Mucosa of rectum (tissue), 2 donors: ENCODE data around the gene MTG1.
"Not testable (repeated sequence)": the region's sequence is repeated elsewhere in the genome, so short reads cannot be mapped to it uniquely, and the experiment has no call there.

ENCODE experiments used
- H3K27ac ChIP-seq, 2 donors: one replicate each; pipeline ENCODE4 v1.7.0; 2013; ENCODE audit warnings: inconsistent platforms in 2 of 2, low read depth in 2 of 2, low read length in 2 of 2
- H3K27me3 ChIP-seq, 2 donors: one replicate each; pipeline ENCODE4 v1.7.0; 2013; ENCODE audit warnings: low read length in 2 of 2; ENCODE audit not compliant: control insufficient read depth in 2 of 2, insufficient read depth in 2 of 2
- H3K36me3 ChIP-seq, 2 donors: one replicate each; pipeline ENCODE4 v1.7.0; 2013; ENCODE audit warnings: low read length in 2 of 2; ENCODE audit not compliant: control insufficient read depth in 2 of 2, insufficient read depth in 2 of 2
- H3K4me1 ChIP-seq, 2 donors: one replicate each; pipeline ENCODE4 v1.7.0; 2013; ENCODE audit warnings: low read length in 2 of 2, mild to moderate bottlenecking in 1 of 2; ENCODE audit not compliant: control insufficient read depth in 2 of 2, insufficient read depth in 2 of 2
- H3K4me3 ChIP-seq, 2 donors: one replicate each; pipeline ENCODE4 v1.7.0; 2013; ENCODE audit warnings: low read length in 2 of 2
- H3K9ac ChIP-seq, 2 donors: one replicate each; pipeline ENCODE4 v1.7.0; 2013; ENCODE audit warnings: low read length in 2 of 2, low read depth in 1 of 2, mild to moderate bottlenecking in 1 of 2
- H3K9me3 ChIP-seq, 2 donors: one replicate each; pipeline ENCODE4 v1.7.0; 2013; ENCODE audit warnings: low read length in 2 of 2; ENCODE audit not compliant: control insufficient read depth in 2 of 2
- donor health status: healthy.
- donor health status: Normal muscosa, but diverticular disease.

MTG1 gene

DNA sequence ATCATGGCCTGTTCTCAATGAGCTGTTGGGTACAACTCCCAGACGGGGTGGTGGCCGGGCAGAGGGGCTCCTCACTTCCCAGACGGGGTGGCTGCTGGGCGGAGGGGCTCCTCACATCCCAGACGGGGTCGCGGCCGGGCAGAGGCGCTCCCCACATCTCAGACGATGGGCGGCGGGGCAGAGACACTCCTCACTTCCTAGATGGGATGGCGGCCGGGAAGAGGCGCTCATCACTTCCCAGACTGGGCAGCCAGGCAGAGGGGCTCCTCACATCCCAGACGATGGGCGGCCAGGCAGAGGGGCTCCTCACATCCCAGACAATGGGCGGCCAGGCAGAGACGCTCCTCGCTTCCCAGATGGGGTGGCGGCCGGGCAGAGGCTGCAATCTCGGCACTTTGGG lies 20.4 kb downstream of the MTG1 start:
- not testable (repeated sequence) for H3K9ac ChIP-seq, H3K9me3 ChIP-seq, H3K27me3 ChIP-seq, H3K4me3 ChIP-seq, H3K4me1 ChIP-seq, H3K27ac ChIP-seq
- H3K36me3 ChIP-seq, result peaks cover 26 to 36% of the 10 kb centered on the region in 2 donors

DNA sequence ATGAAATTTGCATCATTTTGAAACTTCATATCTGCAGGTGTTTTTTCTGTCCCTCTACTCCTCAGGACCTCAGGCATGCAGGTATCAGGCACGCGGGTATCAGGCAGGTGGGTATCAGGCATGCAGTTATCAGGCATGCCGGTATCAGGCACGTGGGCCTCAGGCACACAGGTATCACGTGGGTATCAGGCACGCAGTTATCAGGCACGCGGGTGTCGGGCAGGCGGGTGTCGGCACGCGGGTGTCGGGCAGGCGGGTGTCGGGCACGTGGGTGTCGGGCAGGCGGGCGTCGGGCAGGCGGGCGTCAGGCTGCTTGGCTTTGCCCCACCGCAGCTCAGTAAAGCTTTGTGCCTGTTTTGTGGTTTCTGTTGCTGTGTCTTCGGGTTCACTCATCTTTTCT lies 21.8 kb downstream of the MTG1 start:
- no peak overlapping the region for H3K27ac ChIP-seq
- H3K9me3 ChIP-seq, result peaks cover 2 to 5% of the 10 kb centered on the region in 2 donors
- H3K27me3 ChIP-seq, result no peaks in the 10 kb centered on the region
- H3K36me3 ChIP-seq, result peaks cover 29 to 35% of the 10 kb centered on the region in 2 donors
- H3K4me1 ChIP-seq, result no peaks in the 10 kb centered on the region
- no peak overlapping the region for H3K9ac ChIP-seq
- H3K4me3 ChIP-seq, result no peak overlapping the region

DNA sequence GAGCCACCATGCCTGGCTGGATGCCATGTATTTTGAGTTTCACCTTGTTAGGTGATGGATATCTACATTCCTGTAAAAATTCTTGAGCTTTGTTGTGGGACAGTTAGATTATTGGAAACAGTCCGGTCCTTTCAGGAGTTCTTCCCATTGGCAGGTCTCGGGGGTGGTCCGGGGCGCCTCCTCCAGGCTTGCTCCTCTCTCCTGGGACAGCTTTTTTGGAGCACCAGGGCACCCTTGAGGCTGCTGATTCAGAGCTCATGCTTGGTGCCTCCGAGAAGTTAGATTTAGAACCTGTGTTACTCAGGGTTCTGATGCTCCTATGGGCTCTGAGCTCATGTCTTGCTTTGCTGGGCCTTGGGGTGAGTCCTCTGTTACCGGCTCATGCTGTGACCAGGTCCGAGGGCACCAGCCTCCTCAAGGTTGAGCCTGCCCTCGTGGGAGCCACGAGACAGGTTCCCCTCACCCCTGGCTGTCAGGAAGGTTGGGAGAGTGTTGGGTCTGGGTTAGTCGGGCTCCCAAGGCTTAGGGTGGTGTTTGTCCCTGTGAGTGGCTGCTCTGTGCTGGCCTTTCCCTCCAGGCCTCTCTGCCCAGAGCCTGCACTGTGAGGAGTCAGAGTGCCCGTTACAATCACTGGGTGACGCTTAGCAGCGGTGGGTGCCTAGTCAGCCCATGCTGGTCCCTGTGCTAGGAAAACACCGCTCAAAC lies 24.5 kb downstream of the MTG1 start:
- Histone ChIP-seq H3K9ac (no peak overlapping the region), H3K4me1 (no peaks in the 10 kb centered on the region), H3K4me3 (no peak overlapping the region), H3K27me3 (peaks cover 0 to 4% of the 10 kb centered on the region in 2 donors), H3K27ac (no peak overlapping the region), H3K36me3 (peaks cover 14 to 25% of the 10 kb centered on the region in 2 donors), H3K9me3 (peaks cover 0 to 3% of the 10 kb centered on the region in 2 donors)

DNA sequence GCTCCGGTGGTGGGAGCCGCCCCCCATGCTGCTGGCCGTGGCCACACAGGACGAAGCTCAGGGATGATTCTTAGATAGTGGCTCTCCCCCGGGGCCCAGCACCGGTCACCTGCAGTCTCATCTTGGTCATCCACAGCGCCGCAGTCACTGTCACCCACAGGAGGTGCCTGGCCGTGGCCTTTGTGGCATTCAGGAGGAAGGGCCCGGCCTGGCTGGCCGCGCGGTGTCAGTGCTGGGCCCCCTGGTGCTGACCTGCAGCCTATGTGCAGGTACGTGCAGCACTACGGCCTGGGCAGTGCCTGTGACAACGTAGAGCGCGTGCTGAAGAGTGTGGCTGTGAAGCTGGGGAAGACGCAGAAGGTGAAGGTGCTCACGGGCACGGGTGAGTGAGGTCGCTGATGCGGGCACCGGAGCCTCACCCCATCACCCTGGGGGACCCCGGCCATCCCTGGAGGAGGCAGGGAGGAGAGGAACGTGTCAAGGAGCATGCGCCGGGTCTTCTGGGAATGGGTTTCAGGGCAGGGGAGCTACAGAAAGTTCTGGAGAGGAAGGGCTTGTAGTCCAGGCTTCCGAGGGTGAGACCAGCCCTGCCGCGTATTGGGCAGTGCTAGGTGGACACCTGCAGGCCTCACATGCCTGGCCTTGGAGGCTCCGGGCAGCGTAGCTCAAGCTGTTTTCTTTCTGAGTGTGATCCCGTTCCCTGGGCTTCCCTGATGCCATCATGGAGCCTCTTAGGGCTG lies 25.4 kb downstream of the MTG1 start:
- Histone ChIP-seq H3K36me3 (peaks cover 11 to 25% of the 10 kb centered on the region in 2 donors), H3K27me3 (peaks cover 0 to 4% of the 10 kb centered on the region in 2 donors), H3K9ac (no peak overlapping the region), H3K4me1 (no peaks in the 10 kb centered on the region), H3K9me3 (peaks cover 0 to 3% of the 10 kb centered on the region in 2 donors), H3K27ac (no peak overlapping the region), H3K4me3 (no peak overlapping the region)

DNA sequence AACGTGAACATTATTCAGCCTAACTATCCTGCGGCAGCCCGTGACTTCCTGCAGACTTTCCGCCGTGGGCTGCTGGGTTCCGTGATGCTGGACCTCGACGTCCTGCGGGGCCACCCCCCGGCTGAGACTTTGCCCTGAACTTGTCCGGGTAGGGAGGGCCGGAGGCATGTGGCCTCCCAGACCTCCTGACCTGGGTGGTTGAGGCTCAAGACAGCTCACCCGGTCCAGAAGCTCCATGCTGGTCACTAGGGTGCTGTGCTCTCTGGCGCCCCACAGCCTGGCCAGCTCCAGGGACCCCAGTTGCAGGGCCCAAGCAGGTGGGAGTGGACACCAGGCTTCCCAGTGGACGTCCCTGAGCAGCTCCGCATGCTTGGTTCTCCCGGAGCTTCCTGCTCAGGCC lies 26.1 kb downstream of the MTG1 start:
- Histone ChIP-seq H3K36me3 (peaks cover 9 to 25% of the 10 kb centered on the region in 2 donors), H3K9ac (no peak overlapping the region), H3K9me3 (peaks cover 0 to 3% of the 10 kb centered on the region in 2 donors), H3K27me3 (peaks cover 0 to 4% of the 10 kb centered on the region in 2 donors), H3K4me1 (no peaks in the 10 kb centered on the region), H3K27ac (no peak overlapping the region), H3K4me3 (no peak overlapping the region)

DNA sequence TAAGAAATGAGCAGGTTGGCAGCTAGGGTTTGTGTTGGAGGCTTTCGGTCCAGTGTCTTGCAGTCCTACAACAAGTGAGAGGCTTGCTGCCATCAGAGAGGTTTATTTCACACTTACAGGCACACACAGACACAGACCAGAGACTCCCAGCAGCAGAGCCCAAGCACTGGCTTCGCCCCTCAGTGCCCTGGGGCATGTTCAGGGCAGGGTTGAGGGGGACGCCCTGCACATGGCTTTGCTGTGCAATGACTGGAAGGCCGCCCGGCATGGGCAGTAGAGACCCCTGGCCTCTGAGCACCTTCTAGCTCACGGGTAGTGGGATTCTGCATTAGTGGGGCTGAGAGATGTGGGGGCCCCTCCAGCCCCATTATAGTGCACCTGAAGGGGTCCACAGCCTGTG lies 26.6 kb downstream of the MTG1 start:
- no peak overlapping the region for H3K9ac ChIP-seq
- no peak overlapping the region for H3K27ac ChIP-seq
- peaks cover 0 to 4% of the 10 kb centered on the region in 2 donors for H3K27me3 ChIP-seq
- peaks cover 7 to 20% of the 10 kb centered on the region in 2 donors for H3K36me3 ChIP-seq
- peaks cover 0 to under 1% of the 10 kb centered on the region in 2 donors for H3K9me3 ChIP-seq
- H3K4me3 ChIP-seq, result no peak overlapping the region
- H3K4me1 ChIP-seq, result no peaks in the 10 kb centered on the region

DNA sequence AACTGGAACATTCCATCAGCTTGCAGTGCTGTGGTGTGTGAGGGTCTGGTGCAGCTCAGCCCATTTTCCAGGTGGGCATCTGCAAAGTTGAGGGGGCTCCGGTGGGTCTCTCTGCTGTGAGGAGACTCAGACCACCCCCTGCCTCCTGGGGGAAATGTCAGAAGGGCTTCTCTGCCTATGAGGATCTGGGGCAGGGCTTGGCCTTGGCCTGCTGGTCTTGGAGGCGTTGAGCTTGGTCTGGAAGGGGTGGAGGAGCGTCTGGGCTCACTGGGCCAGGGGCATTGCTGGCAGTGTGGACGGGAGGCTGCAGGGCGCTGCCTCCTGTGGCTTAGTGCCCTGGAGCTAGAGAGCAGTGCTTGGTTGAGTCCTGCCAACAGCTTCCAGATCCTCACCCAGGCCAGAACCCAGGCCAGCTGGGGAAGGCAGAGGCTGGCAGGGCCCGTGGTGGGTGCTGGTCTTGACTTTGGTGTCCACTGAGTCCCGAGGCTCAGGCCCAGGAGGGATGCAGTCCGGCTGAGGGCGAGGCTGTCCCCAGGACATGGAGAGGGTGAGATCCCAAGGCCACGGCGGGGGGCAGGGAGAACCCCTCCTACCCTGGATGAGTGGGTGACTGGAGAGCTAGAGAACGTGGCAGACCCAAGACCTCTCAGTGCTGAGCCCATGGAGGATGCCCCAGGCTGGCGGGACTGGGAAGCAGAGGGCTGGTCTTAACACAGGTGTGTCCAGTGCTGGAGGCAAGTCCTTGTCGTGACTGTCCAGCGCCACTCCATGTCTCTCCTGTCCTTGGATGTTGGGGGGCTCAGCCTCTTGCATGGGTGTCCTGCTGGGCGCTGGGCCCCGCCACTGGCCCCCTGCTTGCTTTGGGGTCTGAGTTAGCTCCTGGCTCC lies 27.6 kb downstream of the MTG1 start:
- Histone ChIP-seq H3K36me3 (peaks cover 7 to 17% of the 10 kb centered on the region in 2 donors), H3K9ac (no peak overlapping the region), H3K4me3 (no peak overlapping the region), H3K4me1 (no peaks in the 10 kb centered on the region), H3K27ac (no peak overlapping the region), H3K9me3 (no peaks in the 10 kb centered on the region), H3K27me3 (peaks cover 0 to 4% of the 10 kb centered on the region in 2 donors)

DNA sequence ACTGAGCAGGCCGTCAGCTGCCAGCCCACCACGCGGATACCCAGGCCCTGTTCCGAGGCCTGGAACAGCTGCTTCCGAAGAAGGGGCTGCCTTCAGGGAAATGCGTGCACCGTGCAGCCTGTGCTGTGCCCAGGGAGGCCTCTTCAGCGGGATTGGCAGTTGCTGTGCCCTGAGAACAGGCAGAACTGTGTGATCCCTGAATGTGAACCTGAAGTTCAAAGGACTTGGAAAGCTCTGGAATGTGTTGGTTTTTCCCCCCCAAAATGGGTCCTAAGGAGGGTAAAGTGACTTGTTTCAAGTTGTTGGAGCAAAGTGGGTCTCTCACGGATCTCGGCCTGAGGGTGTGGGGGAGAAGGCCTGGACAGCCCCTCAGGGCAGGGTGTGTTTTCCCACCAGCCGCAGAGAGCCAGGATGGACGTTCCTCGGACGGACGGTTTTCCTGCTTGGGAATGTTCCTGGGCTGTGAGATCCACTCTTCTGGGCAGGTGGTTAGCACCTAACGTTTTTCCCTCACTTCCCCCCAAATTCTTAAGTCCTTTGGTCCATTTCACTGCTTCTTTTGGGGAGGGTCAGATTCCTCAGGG lies 28.4 kb downstream of the MTG1 start:
- H3K27me3 ChIP-seq, result peaks cover 0 to 4% of the 10 kb centered on the region in 2 donors
- no peaks in the 10 kb centered on the region for H3K4me1 ChIP-seq

DNA sequence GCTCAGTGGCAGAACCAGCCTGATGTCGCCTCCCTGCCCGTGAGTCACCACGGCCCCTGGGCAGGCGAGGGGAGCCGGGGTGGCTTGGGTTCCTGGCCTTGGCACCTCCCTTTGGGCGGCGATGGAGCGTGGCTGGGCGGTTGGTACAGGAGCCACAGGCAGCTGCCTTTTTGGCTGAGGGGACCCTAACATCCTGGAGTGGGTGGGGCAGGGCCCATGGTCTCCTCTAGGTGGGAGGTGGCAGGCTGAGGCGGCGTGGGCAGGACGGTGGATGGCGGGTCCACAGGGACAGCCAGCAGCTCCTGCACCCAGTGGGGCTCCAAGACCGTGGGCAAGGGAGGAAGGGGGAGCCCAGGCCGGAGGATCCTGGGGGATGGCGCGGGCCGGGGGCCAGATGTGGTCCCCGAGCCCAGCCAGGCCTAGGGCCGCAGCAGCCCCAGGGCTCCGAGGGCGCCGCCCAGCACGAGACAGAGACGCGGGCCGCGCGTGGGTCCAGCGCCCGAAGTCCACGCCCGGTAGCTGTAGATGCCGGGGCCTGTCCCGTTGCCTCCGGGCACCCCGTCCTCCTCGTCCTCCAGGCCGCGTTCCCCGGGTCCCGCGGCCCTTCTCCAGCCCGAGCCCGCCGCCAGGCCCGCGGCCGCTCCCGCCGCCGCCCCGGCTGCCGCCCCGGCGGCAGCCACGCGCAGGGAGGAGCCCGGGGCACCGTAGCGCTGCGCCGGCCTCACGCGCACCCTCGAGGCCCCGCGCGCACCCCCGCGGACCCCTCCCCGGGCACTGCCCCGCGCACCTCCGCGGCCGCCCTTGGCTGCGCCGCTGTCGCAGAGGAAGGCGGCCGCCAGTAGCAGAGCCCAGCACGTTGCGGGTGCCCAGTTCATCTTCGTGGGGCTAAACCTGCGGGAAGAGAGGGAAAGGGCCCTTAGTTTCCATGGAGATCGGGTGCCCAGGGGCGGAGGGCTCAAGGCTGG lies 29.1 kb downstream of the MTG1 start:
- Histone ChIP-seq H3K9me3 (no peaks in the 10 kb centered on the region), H3K4me3 (no peak overlapping the region)

More for the DNA sequence above, 28.4 kb downstream of the MTG1 start:
- no peak overlapping the region for H3K9ac ChIP-seq
- no peak overlapping the region for H3K27ac ChIP-seq
- peaks cover 7 to 17% of the 10 kb centered on the region in 2 donors for H3K36me3 ChIP-seq
- H3K9me3 ChIP-seq, result no peaks in the 10 kb centered on the region
- H3K4me3 ChIP-seq, result no peak overlapping the region

More for the DNA sequence above, 29.1 kb downstream of the MTG1 start:
- Histone ChIP-seq H3K27me3 (peaks cover 0 to 4% of the 10 kb centered on the region in 2 donors), H3K4me1 (no peaks in the 10 kb centered on the region), H3K27ac (no peak overlapping the region), H3K9ac (no peak overlapping the region), H3K36me3 (peaks cover 7 to 17% of the 10 kb centered on the region in 2 donors)
